H1 (cell line): ENCODE data around the gene MMEL1. TPM values are rescaled to one million over a fixed set of nuclear protein-coding genes. Genes with fewer than 3 reads are reported as not detected.

Experiments used
- FOSL1 ChIP-seq: IDR thresholded peaks from 2 replicates; pipeline ENCODE4 v1.6.1; 2011; ENCODE audit warnings: mild to moderate bottlenecking, low read depth, low read length, moderate library complexity; ENCODE audit not compliant: insufficient read depth
- KDM4A ChIP-seq: IDR thresholded peaks from one replicate; pipeline ENCODE4 v1.7.1; 2012; ENCODE audit warnings: low read depth, mild to moderate bottlenecking, moderate library complexity, low read length, inconsistent platforms; ENCODE audit not compliant: severe bottlenecking
- polyA plus RNA-seq, 7 experiments: library from polyadenylated mRNA; depleted of rRNA in 3 of 7; stranded (reverse) in 5 of 7; unstranded in 2 of 7; fragments of >200 nt in 5 of 7; fragments of 200-250 nt in 2 of 7; gene quantifications; 1 replicate in 5 of 7; 2 replicates in 1 of 7; 4 replicates in 1 of 7; pipeline versions ENCODE4 v1.2.1 to v1.2.3, GENCODE V29; 2011 to 2013; ENCODE audit warnings: missing spikeins in 2 of 7, mixed read lengths in 2 of 7
- total RNA-seq: library from RNA; stranded (reverse); fragmentation: NEBNext Ultra II Directional; extraction: Animal tissue kit (Norgen Biotek cat#: 25700); gene quantifications from 2 replicates; pipeline ENCODE4 v1.2.1, GENCODE V29; 2021

The MMEL1 gene
- total and polyA plus RNA-seq, 2 of the 8 experiments (the other 6 are each of a cell fraction or from before 2014, with no cell fraction given), result 0.91 to 1.7 TPM

- TF ChIP-seq KDM4A (no peak), FOSL1 (no peak)
Observed at GRCh38 chr1:2595261-2595811, 37.5 kb downstream of the MMEL1 start (continued).
